HL-60 (cell line): ENCODE data around the gene ZBTB5.

Source experiments
- DNase-seq, 2 experiments: peaks; one replicate each; pipeline ENCODE4 v3.0.0-alpha.2; 2010 to 2020; ENCODE audit warnings: low read depth in 1 of 2, low spot score in 1 of 2
- H3K27ac ChIP-seq: fragments of 250-450 bp; sonication (Bioruptor Pico); replicated peaks from 2 replicates; pipeline ENCODE4 v1.5.1; 2020; ENCODE audit warnings: mild to moderate bottlenecking, moderate library complexity
- H3K27me3 ChIP-seq: fragments of 250-450 bp; sonication (Bioruptor Pico); 2 replicates; pipeline ENCODE4 v1.5.1; 2021; ENCODE audit warnings: mild to moderate bottlenecking, moderate library complexity; ENCODE audit not compliant: insufficient read depth, poor library complexity, severe bottlenecking
- H3K4me3 ChIP-seq: replicated peaks from 2 replicates; pipeline ENCODE4 v1.5.1; 2011; ENCODE audit warnings: mild to moderate bottlenecking, control low read depth, low read length; ENCODE audit not compliant: insufficient read depth
- GABPA ChIP-seq: IDR thresholded peaks from 2 replicates; pipeline ENCODE4 v1.6.1; 2012; ENCODE audit warnings: low read depth
- POLR2AphosphoS5 ChIP-seq: IDR thresholded peaks from 2 replicates; pipeline ENCODE4 v1.6.1; 2012; ENCODE audit warnings: low read depth
- SPI1 ChIP-seq: IDR thresholded peaks from 2 replicates; pipeline ENCODE4 v1.6.1; 2012; ENCODE audit warnings: low read depth, mild to moderate bottlenecking, borderline replicate concordance
- TF ChIP-seq, protein P1 (sequence below): IDR thresholded peaks from one replicate; pipeline ENCODE4 v1.5.1; 2011; ENCODE audit warnings: low read length, control low read depth, inconsistent platforms; ENCODE audit not compliant: insufficient read depth
- TF ChIP-seq, protein P2 (sequence below): IDR thresholded peaks from 2 replicates; pipeline ENCODE4 v1.6.1; 2012; ENCODE audit warnings: low read depth; ENCODE audit not compliant: insufficient replicate concordance

The ZBTB5 gene

DNA sequence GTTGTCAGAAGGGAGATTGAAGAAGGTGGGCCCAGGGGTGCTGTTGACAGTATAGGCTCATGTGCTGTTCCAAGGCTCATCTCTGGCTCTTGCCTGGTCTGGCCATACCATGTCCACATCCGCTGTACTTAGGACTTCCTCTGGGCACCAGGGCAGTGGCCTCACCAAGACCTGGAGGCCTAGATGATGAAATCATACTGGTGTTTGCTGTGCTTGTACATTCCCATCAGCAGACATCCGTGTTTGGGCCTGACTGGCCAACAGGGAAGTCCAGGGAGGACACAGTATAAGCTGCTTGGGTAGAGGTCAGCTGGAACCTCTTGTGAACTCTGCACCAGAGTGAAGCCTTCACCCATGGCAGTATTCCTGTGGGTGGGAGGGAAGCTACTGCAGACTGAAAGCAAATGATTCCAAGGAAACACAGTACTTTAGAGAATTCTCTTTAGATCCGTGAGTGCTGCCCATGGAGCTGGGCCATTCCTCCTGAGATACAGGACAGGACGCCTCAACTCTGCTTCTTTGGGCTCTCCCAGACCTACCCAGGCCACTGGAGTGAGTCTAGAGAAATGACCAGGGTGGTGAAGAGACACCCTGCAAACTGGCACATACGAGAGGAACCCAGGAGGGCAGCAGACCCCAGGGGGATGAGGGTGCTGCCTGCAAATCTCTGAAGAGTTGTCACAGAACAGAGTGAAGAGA lies 43.0 kb upstream of the ZBTB5 start:
- H3K4me3 ChIP-seq: no peak overlapping the region
- no peak for DNase-seq
- no peaks in the 10 kb centered on the region for H3K27me3 ChIP-seq
- TF ChIP-seq, protein P1, sequence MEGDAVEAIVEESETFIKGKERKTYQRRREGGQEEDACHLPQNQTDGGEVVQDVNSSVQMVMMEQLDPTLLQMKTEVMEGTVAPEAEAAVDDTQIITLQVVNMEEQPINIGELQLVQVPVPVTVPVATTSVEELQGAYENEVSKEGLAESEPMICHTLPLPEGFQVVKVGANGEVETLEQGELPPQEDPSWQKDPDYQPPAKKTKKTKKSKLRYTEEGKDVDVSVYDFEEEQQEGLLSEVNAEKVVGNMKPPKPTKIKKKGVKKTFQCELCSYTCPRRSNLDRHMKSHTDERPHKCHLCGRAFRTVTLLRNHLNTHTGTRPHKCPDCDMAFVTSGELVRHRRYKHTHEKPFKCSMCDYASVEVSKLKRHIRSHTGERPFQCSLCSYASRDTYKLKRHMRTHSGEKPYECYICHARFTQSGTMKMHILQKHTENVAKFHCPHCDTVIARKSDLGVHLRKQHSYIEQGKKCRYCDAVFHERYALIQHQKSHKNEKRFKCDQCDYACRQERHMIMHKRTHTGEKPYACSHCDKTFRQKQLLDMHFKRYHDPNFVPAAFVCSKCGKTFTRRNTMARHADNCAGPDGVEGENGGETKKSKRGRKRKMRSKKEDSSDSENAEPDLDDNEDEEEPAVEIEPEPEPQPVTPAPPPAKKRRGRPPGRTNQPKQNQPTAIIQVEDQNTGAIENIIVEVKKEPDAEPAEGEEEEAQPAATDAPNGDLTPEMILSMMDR: no peak
- TF ChIP-seq GABPA (no peak), SPI1 (no peak), POLR2AphosphoS5 (0 out of 2 replicates have a peak, but pooled peaks have one; percentile 0)
- TF ChIP-seq, protein P2, sequence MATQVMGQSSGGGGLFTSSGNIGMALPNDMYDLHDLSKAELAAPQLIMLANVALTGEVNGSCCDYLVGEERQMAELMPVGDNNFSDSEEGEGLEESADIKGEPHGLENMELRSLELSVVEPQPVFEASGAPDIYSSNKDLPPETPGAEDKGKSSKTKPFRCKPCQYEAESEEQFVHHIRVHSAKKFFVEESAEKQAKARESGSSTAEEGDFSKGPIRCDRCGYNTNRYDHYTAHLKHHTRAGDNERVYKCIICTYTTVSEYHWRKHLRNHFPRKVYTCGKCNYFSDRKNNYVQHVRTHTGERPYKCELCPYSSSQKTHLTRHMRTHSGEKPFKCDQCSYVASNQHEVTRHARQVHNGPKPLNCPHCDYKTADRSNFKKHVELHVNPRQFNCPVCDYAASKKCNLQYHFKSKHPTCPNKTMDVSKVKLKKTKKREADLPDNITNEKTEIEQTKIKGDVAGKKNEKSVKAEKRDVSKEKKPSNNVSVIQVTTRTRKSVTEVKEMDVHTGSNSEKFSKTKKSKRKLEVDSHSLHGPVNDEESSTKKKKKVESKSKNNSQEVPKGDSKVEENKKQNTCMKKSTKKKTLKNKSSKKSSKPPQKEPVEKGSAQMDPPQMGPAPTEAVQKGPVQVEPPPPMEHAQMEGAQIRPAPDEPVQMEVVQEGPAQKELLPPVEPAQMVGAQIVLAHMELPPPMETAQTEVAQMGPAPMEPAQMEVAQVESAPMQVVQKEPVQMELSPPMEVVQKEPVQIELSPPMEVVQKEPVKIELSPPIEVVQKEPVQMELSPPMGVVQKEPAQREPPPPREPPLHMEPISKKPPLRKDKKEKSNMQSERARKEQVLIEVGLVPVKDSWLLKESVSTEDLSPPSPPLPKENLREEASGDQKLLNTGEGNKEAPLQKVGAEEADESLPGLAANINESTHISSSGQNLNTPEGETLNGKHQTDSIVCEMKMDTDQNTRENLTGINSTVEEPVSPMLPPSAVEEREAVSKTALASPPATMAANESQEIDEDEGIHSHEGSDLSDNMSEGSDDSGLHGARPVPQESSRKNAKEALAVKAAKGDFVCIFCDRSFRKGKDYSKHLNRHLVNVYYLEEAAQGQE: no peak
- no peak overlapping the region for H3K27ac ChIP-seq

DNA sequence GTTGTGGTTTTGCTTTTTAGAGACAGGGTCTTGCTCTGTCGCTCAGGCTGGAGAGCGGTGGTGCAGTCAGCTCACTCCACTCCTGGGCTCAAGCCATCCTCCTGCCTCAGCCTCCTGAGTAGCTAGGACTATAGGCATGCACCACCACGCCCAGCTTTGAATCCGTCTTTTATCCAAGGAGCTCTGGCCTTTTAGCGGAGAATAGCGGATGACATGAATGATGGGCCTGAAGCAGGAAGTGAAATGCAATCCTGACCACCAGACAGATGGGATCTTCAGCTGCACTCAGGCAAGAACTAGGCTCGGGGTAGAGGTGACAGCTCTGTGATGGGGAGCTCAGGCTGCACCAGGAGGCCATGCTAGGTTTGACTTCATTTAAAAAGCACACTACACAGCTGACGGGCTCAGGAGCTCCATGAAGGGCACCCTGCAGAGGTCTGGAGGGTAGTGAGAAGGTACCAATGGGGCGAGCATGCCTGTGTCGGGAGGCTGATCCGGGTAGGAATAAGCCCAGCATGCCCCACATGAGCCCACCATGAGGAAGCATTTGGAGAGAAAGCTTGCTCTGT lies 42.4 kb upstream of the ZBTB5 start:
- no peak for TF ChIP-seq GABPA
- TF ChIP-seq, protein P1: no peak
- TF ChIP-seq, protein P2: no peak
- TF ChIP-seq POLR2AphosphoS5: no peak; the same call in 1 of the 2 replicates
- no peak for TF ChIP-seq SPI1
- Histone ChIP-seq H3K27me3 (no peaks in the 10 kb centered on the region), H3K27ac (no peak overlapping the region), H3K4me3 (no peak overlapping the region)
- no peak for DNase-seq

GRCh38 chr9:37504605-37505004 lies 39.4 kb upstream of the ZBTB5 start:
- DNase-seq: no peak
- H3K4me3 ChIP-seq: no peak overlapping the region
- TF ChIP-seq GABPA: no peak
- TF ChIP-seq POLR2AphosphoS5: peak; percentile 38; the same call in 1 of the 2 replicates
- no peak for TF ChIP-seq SPI1
- TF ChIP-seq, protein P2: no peak
- no peaks in the 10 kb centered on the region for H3K27me3 ChIP-seq
- no peak overlapping the region for H3K27ac ChIP-seq
